GM21526 (cell line): Measurements from ENCODE around the gene CGB5.
"Not testable (repeated sequence)": the region's sequence is repeated elsewhere in the genome, so short reads cannot be mapped to it uniquely, and the experiment has no call there.

Experiments used
- ATAC-seq: cut with Tn5 transposase; IDR thresholded peaks from one replicate; pipeline ENCODE4 v1.9.1; 2021; ENCODE audit warnings: moderate library complexity; ENCODE audit not compliant: unreplicated experiment, low FRiP score

CGB5 gene

DNA sequence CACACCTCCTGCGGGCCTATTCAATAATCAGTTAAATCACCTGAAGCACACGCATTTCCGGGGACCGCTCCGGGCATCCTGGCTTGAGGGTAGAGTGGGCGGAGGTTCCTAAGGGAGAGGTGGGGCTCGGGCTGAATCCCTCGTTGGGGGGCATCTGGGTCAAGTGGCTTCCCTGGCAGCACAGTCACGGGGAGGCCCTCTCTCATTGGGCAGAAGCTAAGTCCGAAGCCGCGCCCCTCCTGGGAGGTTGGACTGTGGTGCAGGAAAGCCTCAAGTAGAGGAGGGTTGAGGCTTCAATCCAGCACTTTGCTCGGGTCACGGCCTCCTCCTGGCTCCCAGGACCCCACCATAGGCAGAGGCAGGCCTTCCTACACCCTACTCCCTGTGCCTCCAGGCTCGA, at the start of gene CGB5:
CGB5 (plus strand) TSS at position 301 of the 400 bp plus-strand sequence. CDS start 362 bp downstream, outside the sequence.
- ATAC-seq, result not testable (repeated sequence)

DNA sequence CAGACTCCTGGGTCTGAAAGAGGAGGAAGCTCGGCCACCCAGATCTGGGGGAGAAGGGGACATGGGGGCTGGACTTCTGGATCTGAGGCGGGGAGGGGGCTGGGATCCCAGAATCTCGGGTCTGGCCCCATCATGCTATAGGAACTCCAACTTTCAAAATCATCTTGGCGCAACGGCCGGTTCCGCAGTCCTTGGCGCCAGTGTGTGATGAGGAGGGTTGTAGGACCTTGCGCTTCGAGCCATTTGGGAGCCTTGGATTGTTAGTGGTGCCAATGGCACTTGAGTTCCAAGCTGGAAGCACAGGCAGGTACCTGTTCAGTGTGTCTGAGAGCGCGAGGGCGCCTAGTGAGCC, 49.6 kb upstream of the CGB5 start:
- ATAC-seq, result no peak

- ATAC-seq, result no peak
Measured at GRCh38 chr19:48997972-48998371, 45.7 kb upstream of the CGB5 start.

DNA sequence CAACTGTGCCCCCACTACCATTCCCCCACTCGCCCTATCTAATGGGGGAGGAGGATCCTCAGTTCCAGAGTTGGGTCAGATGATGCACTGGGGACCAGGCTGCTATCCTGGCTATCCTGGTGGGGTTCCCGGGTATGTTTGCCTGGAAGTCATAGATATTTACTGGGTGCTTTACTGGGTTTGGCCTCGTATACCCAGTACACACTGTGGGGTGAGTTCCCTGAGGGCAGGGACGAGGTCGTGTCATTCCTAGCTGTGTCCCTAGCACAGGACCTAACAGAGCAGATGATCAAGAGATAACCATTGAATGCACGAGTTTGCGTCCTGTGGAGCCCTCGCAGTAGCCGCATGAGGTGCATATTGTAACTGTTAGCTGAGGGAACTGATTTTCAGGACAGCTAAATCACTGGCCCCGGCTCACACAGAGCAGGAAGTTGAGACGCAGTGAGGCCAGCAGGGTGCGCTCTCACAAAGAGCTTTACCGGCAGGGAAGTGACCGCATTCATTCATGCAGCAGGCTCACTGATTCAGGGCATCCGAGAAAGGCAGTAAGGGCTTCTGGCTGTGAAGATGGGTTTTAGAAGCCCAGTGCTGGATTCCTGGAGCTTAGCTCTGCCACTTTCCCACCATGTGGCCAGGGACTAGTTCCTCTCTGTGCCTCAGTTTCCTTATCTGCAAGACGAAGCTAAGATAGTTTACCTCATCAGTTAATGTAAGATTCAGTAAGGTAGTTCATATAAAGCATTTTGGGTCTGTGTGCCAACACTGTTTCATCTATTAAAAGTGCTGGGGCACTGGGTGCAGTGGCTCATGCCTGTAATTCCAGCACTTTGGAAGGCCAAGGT, 43.9 kb upstream of the CGB5 start:
- no peak for ATAC-seq

GRCh38 chr19:49004133-49004532, 39.5 kb upstream of the CGB5 start:
- no peak for ATAC-seq

DNA sequence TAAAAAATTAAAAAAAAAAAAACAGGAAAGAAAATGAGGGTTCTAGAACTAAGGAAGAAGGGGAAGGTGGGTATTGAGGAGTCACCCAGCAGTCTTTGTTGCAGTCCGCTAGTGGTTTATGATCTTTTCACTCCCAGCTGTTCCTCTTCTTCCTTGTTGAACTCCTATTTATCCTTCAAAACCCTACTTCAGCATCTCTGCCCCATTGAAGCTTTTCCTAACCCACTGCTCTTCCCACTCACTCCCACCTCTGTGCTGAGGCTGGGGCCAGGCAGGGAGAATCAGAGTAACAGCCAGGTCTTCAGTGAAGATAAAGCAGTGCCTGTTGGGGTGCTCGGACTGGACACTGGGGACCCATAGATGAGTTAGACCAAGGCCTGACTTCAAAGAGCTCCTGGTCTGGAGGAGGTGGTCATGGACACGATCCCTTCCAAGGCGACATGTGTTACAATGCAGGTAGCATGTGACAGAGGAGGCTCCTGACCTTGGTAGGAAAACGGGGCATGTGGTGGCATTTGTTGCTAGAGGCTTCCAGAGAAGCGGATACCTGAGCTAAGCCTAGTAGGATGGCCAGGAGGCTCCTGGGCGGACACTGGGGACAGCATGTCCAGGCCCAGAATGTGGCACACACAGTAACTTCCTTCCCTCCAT, 38.6 kb upstream of the CGB5 start:
- no peak for ATAC-seq

DNA sequence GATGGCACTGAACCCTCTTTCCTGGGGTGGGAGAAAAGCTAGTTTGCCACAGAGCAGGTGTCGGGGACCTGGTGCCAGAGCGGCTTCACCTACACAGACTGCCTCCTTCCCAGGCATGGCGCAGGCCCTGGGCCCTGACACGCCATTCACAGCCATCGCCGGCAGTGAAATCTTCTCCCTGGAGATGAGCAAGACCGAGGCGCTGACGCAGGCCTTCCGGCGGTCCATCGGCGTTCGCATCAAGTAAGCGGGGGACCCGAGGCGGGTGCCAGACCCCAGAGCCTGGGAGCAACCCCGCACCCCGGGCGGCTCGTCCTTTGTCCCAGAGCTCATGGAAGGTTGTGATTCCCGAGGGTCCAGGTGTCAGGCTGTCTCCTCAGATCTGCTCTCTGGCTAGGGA, 36.7 kb upstream of the CGB5 start:
- no peak for ATAC-seq

DNA sequence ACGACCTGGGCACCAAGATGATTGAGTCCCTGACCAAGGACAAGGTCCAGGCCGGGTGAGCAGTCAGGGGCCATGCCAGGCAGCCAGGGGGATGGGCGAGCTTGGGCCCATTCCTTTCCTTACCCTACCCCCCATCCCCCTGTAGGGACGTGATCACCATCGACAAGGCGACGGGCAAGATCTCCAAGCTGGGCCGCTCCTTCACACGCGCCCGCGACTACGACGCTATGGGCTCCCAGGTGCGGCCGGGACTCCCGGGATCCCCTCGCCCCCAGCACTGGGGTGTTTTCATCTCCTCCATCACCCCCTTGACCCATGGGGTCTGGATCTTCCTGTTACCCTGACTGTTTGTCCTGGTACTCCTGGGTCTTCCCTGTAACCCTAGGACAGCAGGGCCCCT, 33.8 kb upstream of the CGB5 start:
- ATAC-seq, result no peak

DNA sequence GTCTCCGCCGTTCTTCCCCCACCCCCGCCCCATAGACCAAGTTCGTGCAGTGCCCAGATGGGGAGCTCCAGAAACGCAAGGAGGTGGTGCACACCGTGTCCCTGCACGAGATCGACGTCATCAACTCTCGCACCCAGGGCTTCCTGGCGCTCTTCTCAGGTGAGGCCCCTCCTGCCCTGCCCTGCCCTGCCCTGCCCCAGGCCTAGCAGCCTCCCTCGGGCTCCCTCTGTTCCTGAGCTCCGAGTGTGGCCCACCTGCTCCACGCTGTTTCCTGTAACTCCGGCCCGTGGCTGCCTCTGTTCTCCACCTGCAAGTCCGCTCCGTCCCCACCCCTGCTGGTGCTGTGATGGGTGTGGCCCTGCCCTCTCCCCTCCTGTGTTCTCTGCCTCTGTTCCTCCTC, 33.2 kb upstream of the CGB5 start:
- no peak for ATAC-seq

GRCh38 chr19:49011194-49011593, 32.5 kb upstream of the CGB5 start:
- no peak for ATAC-seq

DNA sequence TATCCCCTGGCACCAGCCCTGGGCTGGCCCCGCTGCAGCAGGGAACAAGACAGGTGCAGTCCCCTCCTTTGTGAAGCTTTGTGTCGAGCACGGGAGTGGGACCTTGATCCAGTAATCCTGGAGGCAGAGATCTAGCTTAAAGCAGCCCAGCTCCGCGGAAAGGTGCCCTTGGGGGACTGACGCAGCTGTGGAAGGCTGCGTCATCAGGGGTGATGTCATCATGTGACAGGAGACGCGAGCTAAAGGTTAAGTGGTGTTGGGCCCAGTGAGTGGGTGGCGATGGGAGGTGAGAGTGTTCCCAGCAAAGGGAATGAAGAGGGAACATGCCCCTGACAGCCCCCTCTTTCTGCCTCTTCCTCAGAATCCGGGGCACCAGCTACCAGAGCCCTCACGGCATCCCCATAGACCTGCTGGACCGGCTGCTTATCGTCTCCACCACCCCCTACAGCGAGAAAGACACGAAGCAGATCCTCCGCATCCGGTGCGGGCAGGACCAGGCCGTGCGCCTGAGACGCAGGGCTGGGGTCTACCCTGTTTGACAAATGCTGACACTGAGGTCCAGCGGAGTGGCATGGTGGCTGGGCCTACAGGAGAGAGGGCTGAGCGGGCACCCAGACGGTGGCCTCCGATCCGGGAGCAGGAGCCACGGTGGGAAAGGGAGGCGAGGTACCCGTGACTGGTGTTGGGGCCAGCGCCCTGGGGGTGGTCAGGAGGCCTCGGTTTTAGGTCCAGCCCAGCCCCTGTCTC, 29.4 kb upstream of the CGB5 start:
- no peak for ATAC-seq

DNA sequence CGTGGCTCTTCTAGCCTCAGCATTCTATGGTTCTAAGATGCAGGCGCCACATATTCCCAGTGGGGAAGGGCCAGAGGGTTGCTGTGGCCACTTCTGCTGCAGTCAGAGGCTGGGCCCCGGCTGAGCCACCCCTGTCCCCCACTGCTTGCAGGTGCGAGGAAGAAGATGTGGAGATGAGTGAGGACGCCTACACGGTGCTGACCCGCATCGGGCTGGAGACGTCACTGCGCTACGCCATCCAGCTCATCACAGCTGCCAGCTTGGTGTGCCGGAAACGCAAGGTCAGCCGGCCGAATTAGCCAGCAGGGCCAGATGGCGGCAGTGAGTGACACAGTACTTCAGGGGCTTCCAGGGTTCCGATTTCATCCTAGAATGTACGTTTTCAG, 28.8 kb upstream of the CGB5 start:
- no peak for ATAC-seq

DNA sequence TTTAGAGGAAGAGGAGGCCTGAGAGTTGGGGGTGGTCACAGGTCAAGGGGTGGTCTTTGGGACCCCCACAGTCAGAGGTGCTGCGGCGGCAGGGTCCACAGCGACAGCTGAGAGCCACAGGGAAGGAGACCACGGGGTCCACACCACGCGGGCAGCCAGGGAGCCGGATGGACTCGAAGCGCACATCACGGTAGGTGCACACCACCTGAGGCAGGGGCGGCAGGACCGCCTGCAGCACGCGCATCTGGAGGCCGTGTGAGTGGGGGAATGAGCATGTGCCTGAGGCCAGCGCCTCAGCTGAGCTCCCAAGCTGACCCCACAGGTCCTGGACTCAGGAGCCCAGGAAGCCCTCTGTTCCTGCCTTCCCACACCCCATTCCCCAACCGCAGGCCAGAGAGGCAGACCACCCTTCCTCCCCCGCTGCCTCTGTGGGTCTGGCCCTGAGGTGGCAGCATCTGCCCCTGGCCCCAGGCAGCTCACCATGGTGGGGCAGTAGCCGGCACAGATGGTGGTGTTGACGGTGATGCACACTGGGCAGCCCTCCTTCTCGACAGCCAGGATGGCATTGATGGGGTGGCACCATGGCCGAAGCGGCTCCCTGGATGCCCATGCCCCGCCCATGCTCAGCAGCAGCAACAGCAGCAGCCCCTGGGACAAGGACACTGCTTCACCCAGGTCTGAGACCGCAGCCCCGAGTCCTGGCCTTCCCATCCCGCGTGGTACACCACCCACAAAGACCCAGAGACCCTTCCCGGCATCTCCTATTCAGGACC, 27.4 kb upstream of the CGB5 start:
- ATAC-seq, result no peak

- no peak for ATAC-seq
Measured at GRCh38 chr19:49017041-49017665, 26.5 kb upstream of the CGB5 start, which contains the start of gene LHB. Gene LHB, minus strand, starts transcription at chr19:49017091. Its CDS starts 10 bp downstream, at chr19:49017081.

GRCh38 chr19:49017666-49018351, 25.8 kb upstream of the CGB5 start:
- ATAC-seq, result no peak

DNA sequence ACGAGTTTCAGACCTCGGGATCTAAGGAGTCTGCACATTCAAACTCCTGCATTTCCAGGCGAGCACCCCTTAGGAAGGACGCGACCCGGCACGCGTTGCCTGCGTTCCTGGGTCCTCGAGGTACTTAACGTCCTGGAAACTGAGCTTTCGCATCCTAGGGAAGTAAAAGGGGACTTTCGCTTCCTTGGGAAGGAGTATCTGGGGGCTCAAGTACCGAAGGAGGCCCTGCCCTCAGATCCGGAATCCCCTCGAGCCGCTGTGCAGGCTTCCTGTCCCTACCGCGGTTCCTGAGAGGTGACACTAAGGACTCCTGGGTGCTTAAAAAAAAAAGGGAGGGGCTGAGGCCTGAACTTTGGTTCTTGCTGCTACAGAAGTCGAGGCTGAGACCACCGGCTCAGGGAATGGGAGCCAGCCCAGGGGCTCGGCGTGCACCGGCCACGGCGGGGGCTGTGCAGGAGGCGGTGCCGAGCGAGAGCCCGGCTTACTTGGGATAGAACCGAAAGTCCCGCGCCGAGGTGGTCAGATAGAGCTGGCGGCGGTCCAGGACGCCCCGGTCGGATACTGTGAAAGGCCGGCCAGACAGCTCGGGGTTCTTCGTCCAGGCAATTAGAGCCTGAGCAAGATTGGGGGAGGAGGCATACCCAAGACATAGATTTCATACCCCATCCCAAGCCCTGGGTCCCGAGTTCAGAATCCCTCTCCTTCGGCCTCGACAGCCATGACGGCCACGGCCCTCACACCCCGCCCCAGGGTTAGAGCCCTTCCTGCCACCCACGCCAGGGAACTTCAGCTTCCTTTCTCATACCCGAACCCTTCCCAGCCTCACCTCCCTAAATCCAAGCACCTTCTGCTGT, 25.0 kb upstream of the CGB5 start:
- ATAC-seq, result not testable (repeated sequence)

GRCh38 chr19:49019242-49019932, 24.3 kb upstream of the CGB5 start:
- no peak for ATAC-seq

GRCh38 chr19:49020342-49020741, 23.3 kb upstream of the CGB5 start:
- ATAC-seq, result no peak
